GM21825 (cell line): Measurements from ENCODE around the gene STK36.

ENCODE experiments used
- ATAC-seq: cut with Tn5 transposase; IDR thresholded peaks from one replicate; pipeline ENCODE4 v1.9.1; 2021; ENCODE audit warnings: mild to moderate bottlenecking, moderate library complexity; ENCODE audit not compliant: unreplicated experiment

Gene STK36

GRCh38 chr2:218671654-218672566 lies at the start of gene STK36, which contains the start of gene RNF25:
STK36 (plus strand) TSS chr2:218672086; CDS start chr2:218672830, 744 bp downstream.
RNF25 (minus strand) TSS chr2:218672002; CDS start chr2:218671970, 32 bp downstream.
- ATAC-seq: peak; percentile 97

GRCh38 chr2:218622606-218623365 lies 49.1 kb upstream of the STK36 start:
- no peak for ATAC-seq

GRCh38 chr2:218623366-218623705 lies 48.5 kb upstream of the STK36 start:
- no peak for ATAC-seq

- ATAC-seq: no peak
Measured at GRCh38 chr2:218626369-218626768, 45.5 kb upstream of the STK36 start.

- no peak for ATAC-seq
Measured at GRCh38 chr2:218627939-218628338, 43.9 kb upstream of the STK36 start.

GRCh38 chr2:218631837-218632236 lies 40.0 kb upstream of the STK36 start:
- no peak for ATAC-seq

GRCh38 chr2:218635719-218636118 lies 36.2 kb upstream of the STK36 start:
- ATAC-seq: no peak

GRCh38 chr2:218638372-218638771 lies 33.5 kb upstream of the STK36 start:
- ATAC-seq: no peak

GRCh38 chr2:218642121-218642656 lies 29.7 kb upstream of the STK36 start:
- ATAC-seq: no peak

GRCh38 chr2:218642786-218643185 lies 29.1 kb upstream of the STK36 start:
- ATAC-seq: no peak

GRCh38 chr2:218643751-218644310 lies 28.1 kb upstream of the STK36 start:
- no peak for ATAC-seq

- ATAC-seq: no peak
Measured at GRCh38 chr2:218644721-218645120, 27.2 kb upstream of the STK36 start.

- peak; percentile 60 for ATAC-seq
Measured at GRCh38 chr2:218645126-218645525, 26.8 kb upstream of the STK36 start.

GRCh38 chr2:218648088-218648786 lies 23.6 kb upstream of the STK36 start:
- ATAC-seq: peak; percentile 42

- ATAC-seq: no peak
Measured at GRCh38 chr2:218648787-218649100, 23.1 kb upstream of the STK36 start.

- ATAC-seq: no peak
Measured at GRCh38 chr2:218655751-218656150, 16.1 kb upstream of the STK36 start.

- peak; percentile 38 for ATAC-seq
Measured at GRCh38 chr2:218658671-218659257, 13.1 kb upstream of the STK36 start.

GRCh38 chr2:218659258-218659987 lies 12.5 kb upstream of the STK36 start, which contains the start of the genes BCS1L and ZNF142:
BCS1L (plus strand) TSS chr2:218659683; CDS start chr2:218660988, 1,305 bp downstream.
ZNF142 (minus strand) TSS chr2:218659623; CDS start chr2:218656429, 3,194 bp downstream.
- ATAC-seq: peak; percentile 97

GRCh38 chr2:218659988-218660358 lies 11.9 kb upstream of the STK36 start:
- ATAC-seq: no peak

- ATAC-seq: no peak
Measured at GRCh38 chr2:218662377-218662776, 9.5 kb upstream of the STK36 start.
